Left ventricle myocardium inferior (tissue), 1 donor: ENCODE measurements around the gene CRTC3. TPM values are rescaled to one million over a fixed set of nuclear protein-coding genes. Genes with fewer than 3 reads are reported as not detected.
A peak's percentile ranks its signal among the peaks of the same experiment; 100 is the strongest.

Source experiments
- DNase-seq: peaks from one replicate; pipeline ENCODE4 v3.0.0-alpha.2; 2020
- H3K27ac ChIP-seq: fragments of 200-600 bp; replicated peaks from 2 replicates; pipeline ENCODE4 v1.8.0; 2021
- H3K27me3 ChIP-seq: fragments of 200-600 bp; 2 replicates; pipeline ENCODE4 v1.8.0; 2021; ENCODE audit warnings: low read depth
- H3K36me3 ChIP-seq: fragments of 200-600 bp; 2 replicates; pipeline ENCODE4 v1.8.0; 2021
- H3K4me1 ChIP-seq: fragments of 200-600 bp; 2 replicates; pipeline ENCODE4 v1.8.0; 2021
- H3K4me3 ChIP-seq: fragments of 200-600 bp; 2 replicates; pipeline ENCODE4 v1.8.0; 2021; ENCODE audit warnings: mild to moderate bottlenecking, moderate library complexity
- H3K9me3 ChIP-seq: fragments of 200-600 bp; replicated peaks from 2 replicates; pipeline ENCODE4 v1.8.0; 2021
- intact Hi-C: fragments of 100-400 bp; cut with micrococcal nuclease; formaldehyde crosslinking; loops from one replicate; pipeline ENCODE4 v1.11.0; 2022
- total RNA-seq: library from RNA; stranded (reverse); fragmentation: NEBNext Ultra II Directional; extraction: Animal tissue kit (Norgen Biotek cat#: 25700); gene quantifications from one replicate; pipeline ENCODE4 v1.2.1, GENCODE V29; 2021
- TF ChIP-seq, protein P1 (sequence below): fragments of 200-600 bp; IDR thresholded peaks from 2 replicates; pipeline ENCODE4 v1.8.0; 2021; ENCODE audit warnings: antibody characterized with exemption, mild to moderate bottlenecking, borderline replicate concordance
- donor health status: DM: no; HTN: yes; CAD: no; lungs with severe emphysema.

Gene CRTC3
- total RNA-seq, 1 donor from 2014 or later: 24.1 TPM

- H3K4me1 ChIP-seq: peaks cover 91% of the 10 kb centered on the region
- DNase-seq: no peak
- H3K4me3 ChIP-seq: no peak overlapping the region
- H3K27me3 ChIP-seq: no peaks in the 10 kb centered on the region
- TF ChIP-seq, protein P1, sequence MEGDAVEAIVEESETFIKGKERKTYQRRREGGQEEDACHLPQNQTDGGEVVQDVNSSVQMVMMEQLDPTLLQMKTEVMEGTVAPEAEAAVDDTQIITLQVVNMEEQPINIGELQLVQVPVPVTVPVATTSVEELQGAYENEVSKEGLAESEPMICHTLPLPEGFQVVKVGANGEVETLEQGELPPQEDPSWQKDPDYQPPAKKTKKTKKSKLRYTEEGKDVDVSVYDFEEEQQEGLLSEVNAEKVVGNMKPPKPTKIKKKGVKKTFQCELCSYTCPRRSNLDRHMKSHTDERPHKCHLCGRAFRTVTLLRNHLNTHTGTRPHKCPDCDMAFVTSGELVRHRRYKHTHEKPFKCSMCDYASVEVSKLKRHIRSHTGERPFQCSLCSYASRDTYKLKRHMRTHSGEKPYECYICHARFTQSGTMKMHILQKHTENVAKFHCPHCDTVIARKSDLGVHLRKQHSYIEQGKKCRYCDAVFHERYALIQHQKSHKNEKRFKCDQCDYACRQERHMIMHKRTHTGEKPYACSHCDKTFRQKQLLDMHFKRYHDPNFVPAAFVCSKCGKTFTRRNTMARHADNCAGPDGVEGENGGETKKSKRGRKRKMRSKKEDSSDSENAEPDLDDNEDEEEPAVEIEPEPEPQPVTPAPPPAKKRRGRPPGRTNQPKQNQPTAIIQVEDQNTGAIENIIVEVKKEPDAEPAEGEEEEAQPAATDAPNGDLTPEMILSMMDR: no peak
- H3K27ac ChIP-seq: peak overlapping the region; percentile 63
- no peaks in the 10 kb centered on the region for H3K9me3 ChIP-seq
- H3K36me3 ChIP-seq: peaks cover 9% of the 10 kb centered on the region
- intact Hi-C loops: no loop called here
Observed at GRCh38 chr15:90593499-90594158, 63.9 kb downstream of the CRTC3 start.

GRCh38 chr15:90594301-90594738, 64.6 kb downstream of the CRTC3 start:
- Histone ChIP-seq H3K36me3 (peaks cover 9% of the 10 kb centered on the region), H3K27ac (peak overlapping the region; percentile 63), H3K4me3 (no peak overlapping the region), H3K4me1 (peaks cover 91% of the 10 kb centered on the region), H3K9me3 (no peaks in the 10 kb centered on the region), H3K27me3 (no peaks in the 10 kb centered on the region)
- intact Hi-C loops: no loop called here
- DNase-seq: peak; percentile 68
- TF ChIP-seq, protein P1: no peak

- Histone ChIP-seq H3K4me3 (no peak overlapping the region), H3K9me3 (no peaks in the 10 kb centered on the region), H3K27me3 (no peaks in the 10 kb centered on the region), H3K36me3 (peaks cover 15% of the 10 kb centered on the region), H3K27ac (peak overlapping the region; percentile 79), H3K4me1 (peaks cover 80% of the 10 kb centered on the region)
- TF ChIP-seq, protein P1: no peak
- DNase-seq: no peak
- intact Hi-C loops: no loop called here
Observed at GRCh38 chr15:90595763-90596155, 66.0 kb downstream of the CRTC3 start.

GRCh38 chr15:90596943-90597342, 67.2 kb downstream of the CRTC3 start:
- Histone ChIP-seq H3K27me3 (no peaks in the 10 kb centered on the region), H3K9me3 (no peaks in the 10 kb centered on the region), H3K4me3 (no peak overlapping the region), H3K27ac (peak overlapping the region; percentile 79), H3K4me1 (peaks cover 69% of the 10 kb centered on the region), H3K36me3 (peaks cover 22% of the 10 kb centered on the region)
- DNase-seq: no peak
- TF ChIP-seq, protein P1: no peak
- intact Hi-C loops: no loop called here

DNA sequence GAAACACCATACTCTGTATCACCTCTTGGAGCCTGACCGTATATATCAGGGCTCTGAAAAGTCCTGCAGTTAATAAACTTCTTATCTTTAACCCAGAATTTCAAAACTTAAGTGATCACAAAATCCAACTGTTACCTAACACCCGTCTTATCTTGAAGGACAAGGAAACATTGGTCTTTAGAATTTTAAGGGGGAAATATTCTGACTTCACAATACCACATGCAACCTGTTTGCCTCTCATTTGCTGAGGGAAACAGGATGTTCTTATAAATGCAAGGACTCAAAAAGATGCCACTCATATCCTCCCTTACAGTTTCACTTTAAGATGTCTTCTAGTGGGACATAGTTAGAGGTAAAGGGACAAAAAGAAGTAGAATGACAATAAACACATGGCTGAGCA, 67.9 kb downstream of the CRTC3 start:
- H3K36me3 ChIP-seq: peaks cover 27% of the 10 kb centered on the region
- peak overlapping the region; percentile 79 for H3K27ac ChIP-seq
- TF ChIP-seq, protein P1: no peak
- H3K4me1 ChIP-seq: peaks cover 64% of the 10 kb centered on the region
- no peaks in the 10 kb centered on the region for H3K27me3 ChIP-seq
- no peak overlapping the region for H3K4me3 ChIP-seq
- no peak for DNase-seq
- intact Hi-C loops: no loop called here
- H3K9me3 ChIP-seq: no peaks in the 10 kb centered on the region
